ENCODE results near the gene CYB5R2. TPM values are rescaled to one million over a fixed set of nuclear protein-coding genes. Genes with fewer than 3 reads are reported as not detected.

CYB5R2 gene
- total RNA-seq, 2 experiments from 2014 or later, result 1.8 TPM

DNA sequence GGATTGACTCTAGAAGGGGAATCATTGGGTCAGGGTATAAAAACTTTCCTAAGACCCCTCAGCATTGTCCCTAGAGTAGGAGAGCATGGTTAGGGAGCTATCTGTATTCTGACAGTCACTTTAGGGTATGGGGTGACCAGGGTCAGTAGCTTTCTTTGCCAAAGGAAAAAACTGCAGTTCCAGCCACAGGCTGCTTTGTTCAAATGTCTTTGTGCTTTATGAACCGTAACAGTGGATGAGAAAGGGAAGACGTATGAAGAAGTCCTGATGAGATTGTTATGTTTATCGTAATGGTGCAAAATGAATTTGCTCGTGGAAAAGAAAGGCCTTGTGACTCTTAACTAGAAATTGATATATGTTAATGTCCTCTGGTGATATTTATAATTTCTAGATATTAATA lies 30.0 kb downstream of the CYB5R2 start:
- no peak overlapping the region for H3K27ac Mint-ChIP-seq
- H3K4me1 Mint-ChIP-seq, result peaks cover 2% of the 10 kb centered on the region
- H3K4me3 Mint-ChIP-seq, result no peak overlapping the region
- no peaks in the 10 kb centered on the region for H3K27me3 Mint-ChIP-seq
- ChIA-PET POLR2A (no interaction called here), CTCF (interaction anchor here (1.1 to 1.6 kb wide), 2 partner anchors 22 to 131 kb away, joined by 3 to 5 read pairs; no protein-coding TSS in a partner anchor)
- H3K36me3 Mint-ChIP-seq (ENCODE audit: low read depth), result peaks cover 11% of the 10 kb centered on the region
- no peaks in the 10 kb centered on the region for H3K9me3 Mint-ChIP-seq
- DNase-seq, result no peak

DNA sequence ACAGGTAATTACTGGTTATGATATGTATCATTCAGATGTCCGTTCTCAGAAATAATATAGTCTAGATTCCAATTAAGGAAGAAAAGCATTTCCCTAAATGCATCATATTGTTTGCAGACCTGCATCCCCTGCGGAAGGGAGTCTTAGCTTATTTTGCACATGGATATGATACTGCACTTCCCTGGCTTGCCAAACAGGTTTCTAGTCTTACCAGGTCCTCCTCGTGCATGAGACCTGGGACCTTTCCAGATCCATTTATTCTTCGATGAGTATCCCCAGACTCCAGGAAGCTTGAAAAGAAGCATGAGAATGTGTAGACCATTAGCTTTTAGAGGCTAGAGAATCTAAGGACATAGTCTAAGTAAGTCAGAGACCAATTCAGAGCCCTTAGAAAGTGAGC lies 30.6 kb downstream of the CYB5R2 start:
- no peak overlapping the region for H3K4me3 Mint-ChIP-seq
- ChIA-PET POLR2A (no interaction called here), CTCF (interaction anchor here (1.1 to 1.6 kb wide), 2 partner anchors 23 to 130 kb away, joined by 3 to 5 read pairs; no protein-coding TSS in a partner anchor)
- H3K36me3 Mint-ChIP-seq (ENCODE audit: low read depth), result peaks cover 11% of the 10 kb centered on the region
- no peak for DNase-seq
- no peak overlapping the region for H3K27ac Mint-ChIP-seq
- no peaks in the 10 kb centered on the region for H3K9me3 Mint-ChIP-seq
- peaks cover 2% of the 10 kb centered on the region for H3K4me1 Mint-ChIP-seq
- H3K27me3 Mint-ChIP-seq, result no peaks in the 10 kb centered on the region

DNA sequence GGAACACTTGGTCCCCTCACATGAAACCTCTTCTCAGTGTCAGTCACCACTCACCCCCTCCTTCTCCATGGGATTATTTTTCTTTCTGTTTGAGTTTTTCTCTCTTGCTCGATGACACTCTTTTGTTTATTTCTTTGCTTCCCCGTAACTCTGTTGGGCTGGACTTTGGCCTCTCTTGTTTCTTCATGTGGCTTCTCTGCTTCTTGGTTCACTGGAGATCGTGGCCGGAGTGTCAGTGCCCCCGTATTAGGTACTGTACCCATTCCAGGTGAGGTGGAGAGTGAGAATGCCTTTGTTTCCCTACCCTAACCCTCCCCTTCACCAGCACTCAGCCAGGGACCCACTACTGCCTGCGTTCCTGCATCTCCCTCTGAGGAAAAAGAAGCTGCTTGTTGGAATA lies 32.5 kb downstream of the CYB5R2 start:
- H3K4me1 Mint-ChIP-seq, result peaks cover 2% of the 10 kb centered on the region
- CTCF ChIA-PET, result no interaction called here
- no peak for DNase-seq
- H3K36me3 Mint-ChIP-seq (ENCODE audit: low read depth), result peaks cover 11% of the 10 kb centered on the region
- no peaks in the 10 kb centered on the region for H3K9me3 Mint-ChIP-seq
- no peaks in the 10 kb centered on the region for H3K27me3 Mint-ChIP-seq
- H3K27ac Mint-ChIP-seq, result no peak overlapping the region
- POLR2A ChIA-PET, result no interaction called here
- H3K4me3 Mint-ChIP-seq, result no peak overlapping the region

GRCh38 chr11:7639643-7640025 lies 33.7 kb downstream of the CYB5R2 start:
- no peak overlapping the region for H3K4me3 Mint-ChIP-seq
- DNase-seq, result no peak
- no peaks in the 10 kb centered on the region for H3K9me3 Mint-ChIP-seq
- CTCF ChIA-PET, result interaction anchor here (0.9 kb wide), 1 partner anchor 126 kb away, joined by 3 read pairs; the partner anchor contains the start of gene PPFIBP2
- H3K4me1 Mint-ChIP-seq, result peaks cover 2% of the 10 kb centered on the region
- H3K27me3 Mint-ChIP-seq, result no peaks in the 10 kb centered on the region
- H3K27ac Mint-ChIP-seq, result no peak overlapping the region
- H3K36me3 Mint-ChIP-seq (ENCODE audit: low read depth), result peaks cover 13% of the 10 kb centered on the region
- POLR2A ChIA-PET, result no interaction called here

DNA sequence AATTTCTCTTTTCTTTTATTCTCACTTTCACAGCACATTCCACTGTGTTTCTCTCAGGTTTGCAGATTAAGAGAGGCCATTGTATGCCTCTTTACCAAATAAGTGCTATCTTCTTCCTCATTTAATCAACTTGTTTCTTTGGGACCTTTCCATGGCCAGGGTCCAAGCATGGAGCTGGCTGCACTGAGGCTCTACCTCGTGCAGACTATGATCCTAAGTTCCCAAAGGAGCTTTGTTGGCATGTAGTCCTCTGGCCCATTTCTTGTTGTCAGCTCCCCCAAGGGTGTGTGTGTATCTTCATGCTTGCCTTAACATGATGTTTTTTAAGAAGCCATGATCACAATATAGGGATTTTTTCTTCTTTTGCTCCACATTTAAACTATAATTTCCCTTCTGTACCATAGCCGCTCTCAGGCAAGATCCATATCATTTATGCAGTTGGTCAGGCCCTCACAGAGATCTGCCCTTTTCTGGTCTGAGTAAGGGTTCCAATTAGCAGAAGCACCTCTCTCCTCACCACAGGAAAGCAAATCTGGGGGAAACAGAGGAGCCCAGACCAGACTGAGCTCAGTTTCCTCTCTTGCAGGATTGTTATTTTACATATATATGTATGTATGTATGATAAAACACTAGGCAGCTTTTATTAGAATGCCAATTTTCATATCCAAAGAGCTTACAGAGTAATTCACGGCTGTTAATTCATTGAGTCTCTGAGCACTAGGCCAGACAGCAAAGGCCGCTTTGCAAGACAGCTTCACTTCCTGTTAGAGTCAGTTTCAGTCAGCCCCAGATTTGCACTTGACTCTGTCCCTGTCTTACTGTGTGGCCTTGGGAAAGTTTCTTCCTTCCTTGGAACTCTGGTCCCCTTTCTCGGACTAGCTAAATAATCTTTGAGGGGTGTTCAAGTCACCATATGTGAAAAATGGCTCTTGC lies 34.3 kb downstream of the CYB5R2 start:
- Mint-ChIP-seq H3K9me3 (no peaks in the 10 kb centered on the region), H3K4me1 (peaks cover 2% of the 10 kb centered on the region), H3K27me3 (no peaks in the 10 kb centered on the region), H3K36me3 (ENCODE audit: low read depth) (peaks cover 16% of the 10 kb centered on the region), H3K4me3 (no peak overlapping the region), H3K27ac (no peak overlapping the region)
- ChIA-PET POLR2A (no interaction called here), CTCF (interaction anchor here (0.9 to 1.4 kb wide), 2 partner anchors 26 to 126 kb away, joined by 3 read pairs; partner anchors contain the start of gene PPFIBP2)
- DNase-seq, result no peak

DNA sequence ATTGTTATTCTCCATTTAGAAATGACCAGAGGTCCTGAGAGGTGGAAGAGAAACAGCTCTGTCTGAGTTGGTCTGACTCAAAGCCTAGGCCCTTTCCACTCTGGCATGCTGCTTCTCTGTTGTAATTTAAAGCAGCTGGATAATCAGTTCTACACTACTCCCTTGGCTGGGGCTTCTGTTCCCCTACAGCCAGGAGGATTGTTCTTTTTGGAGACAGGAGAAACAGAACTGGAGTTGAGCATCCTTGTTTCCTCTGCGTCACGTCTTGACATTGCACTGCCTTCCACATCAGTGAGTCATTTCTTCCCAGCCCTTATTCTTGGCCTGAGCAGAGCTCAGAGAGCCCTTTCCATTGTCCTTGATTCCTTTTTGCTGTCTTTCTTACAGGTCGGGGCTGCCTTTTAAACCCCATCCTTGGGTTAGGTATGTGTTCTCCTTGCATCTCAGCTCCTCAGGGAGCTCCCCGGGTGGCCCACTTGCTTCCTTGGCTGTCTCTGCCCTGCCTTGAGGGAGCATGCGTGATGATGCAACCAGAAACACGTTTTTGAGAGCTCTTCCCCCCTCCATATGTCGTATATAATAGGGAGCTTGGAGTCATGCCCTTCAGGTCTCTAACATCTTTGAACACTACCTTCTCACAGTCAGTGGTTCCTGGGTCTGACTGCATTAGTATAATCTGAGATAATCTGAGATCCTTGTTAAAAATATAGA lies 35.7 kb downstream of the CYB5R2 start:
- H3K27ac Mint-ChIP-seq, result no peak overlapping the region
- no peak overlapping the region for H3K4me3 Mint-ChIP-seq
- peaks cover 16% of the 10 kb centered on the region for H3K36me3 Mint-ChIP-seq (ENCODE audit: low read depth)
- no peaks in the 10 kb centered on the region for H3K27me3 Mint-ChIP-seq
- peaks cover 2% of the 10 kb centered on the region for H3K4me1 Mint-ChIP-seq
- no peak for DNase-seq
- ChIA-PET POLR2A (no interaction called here), CTCF (interaction anchor here (1.4 kb wide), 1 partner anchor 28 kb away, joined by 3 read pairs; no protein-coding TSS in a partner anchor)
- no peaks in the 10 kb centered on the region for H3K9me3 Mint-ChIP-seq

DNA sequence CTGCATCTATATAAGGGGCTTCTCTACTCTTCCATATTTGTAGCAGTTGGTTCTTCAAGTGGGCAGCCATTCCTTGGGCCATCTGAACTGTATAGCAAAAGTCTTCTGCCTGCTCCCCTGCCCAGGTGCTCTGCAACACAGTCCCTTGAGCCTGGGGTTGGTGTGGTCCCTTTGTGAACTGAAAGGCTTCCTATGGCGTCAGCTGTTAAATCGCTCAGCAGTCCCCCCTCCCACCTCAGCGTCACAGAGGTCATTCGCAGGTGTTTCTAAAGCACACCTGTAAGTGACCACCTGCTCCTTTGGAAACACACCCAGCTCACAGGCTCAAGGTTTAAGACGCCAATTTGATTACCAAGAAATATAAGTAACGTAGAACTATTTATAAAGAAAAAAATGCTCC lies 37.0 kb downstream of the CYB5R2 start:
- H3K36me3 Mint-ChIP-seq (ENCODE audit: low read depth), result peaks cover 11% of the 10 kb centered on the region
- H3K4me1 Mint-ChIP-seq, result peaks cover 2% of the 10 kb centered on the region
- POLR2A ChIA-PET, result no interaction called here
- H3K9me3 Mint-ChIP-seq, result no peaks in the 10 kb centered on the region
- CTCF ChIA-PET, result no interaction called here
- no peak for DNase-seq
- H3K27me3 Mint-ChIP-seq, result no peaks in the 10 kb centered on the region
- H3K27ac Mint-ChIP-seq, result no peak overlapping the region
- H3K4me3 Mint-ChIP-seq, result no peak overlapping the region

DNA sequence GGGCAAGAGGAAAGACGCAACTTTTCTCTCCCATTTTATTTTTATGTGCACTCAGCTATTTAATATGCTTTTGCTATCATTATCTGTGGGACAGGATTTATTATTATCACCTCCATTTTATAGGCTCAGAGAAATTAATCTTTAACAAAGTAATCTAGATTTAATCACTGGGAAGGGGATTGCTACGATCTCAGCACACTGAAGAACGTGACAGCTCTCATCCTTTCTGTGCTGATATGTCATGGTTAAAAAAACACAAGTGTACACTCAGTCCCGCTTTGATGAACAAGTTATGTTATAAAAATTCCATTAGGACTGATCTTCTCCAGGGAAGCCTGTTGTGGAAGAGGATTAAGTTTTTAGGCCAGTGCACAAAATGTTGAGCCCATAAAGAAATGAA lies 37.6 kb downstream of the CYB5R2 start:
- Mint-ChIP-seq H3K36me3 (ENCODE audit: low read depth) (peaks cover 11% of the 10 kb centered on the region), H3K4me1 (peaks cover 2% of the 10 kb centered on the region), H3K27me3 (no peaks in the 10 kb centered on the region), H3K27ac (no peak overlapping the region), H3K4me3 (no peak overlapping the region), H3K9me3 (no peaks in the 10 kb centered on the region)
- ChIA-PET CTCF (no interaction called here), POLR2A (no interaction called here)
- DNase-seq, result no peak

- CTCF ChIA-PET, result no interaction called here
Observed at GRCh38 chr11:7635137-7635536, 38.2 kb downstream of the CYB5R2 start.

GRCh38 chr11:7632211-7632610 lies 41.1 kb downstream of the CYB5R2 start:
- H3K27ac Mint-ChIP-seq, result no peak overlapping the region
- CTCF ChIA-PET, result no interaction called here
- no peaks in the 10 kb centered on the region for H3K9me3 Mint-ChIP-seq
- H3K4me3 Mint-ChIP-seq, result no peak overlapping the region
- H3K4me1 Mint-ChIP-seq, result no peaks in the 10 kb centered on the region
- DNase-seq, result no peak
- no peaks in the 10 kb centered on the region for H3K27me3 Mint-ChIP-seq
- peaks cover 11% of the 10 kb centered on the region for H3K36me3 Mint-ChIP-seq (ENCODE audit: low read depth)
- POLR2A ChIA-PET, result no interaction called here

More at GRCh38 chr11:7635137-7635536, 38.2 kb downstream of the CYB5R2 start:
- peaks cover 11% of the 10 kb centered on the region for H3K36me3 Mint-ChIP-seq (ENCODE audit: low read depth)
- POLR2A ChIA-PET, result no interaction called here
- no peak overlapping the region for H3K27ac Mint-ChIP-seq
- peaks cover 2% of the 10 kb centered on the region for H3K4me1 Mint-ChIP-seq
- DNase-seq, result no peak
- no peaks in the 10 kb centered on the region for H3K27me3 Mint-ChIP-seq
- no peak overlapping the region for H3K4me3 Mint-ChIP-seq
- H3K9me3 Mint-ChIP-seq, result no peaks in the 10 kb centered on the region

GRCh38 chr11:7630002-7630401 lies 43.3 kb downstream of the CYB5R2 start:
- no peak for DNase-seq
- no peak overlapping the region for H3K4me3 Mint-ChIP-seq
- POLR2A ChIA-PET, result no interaction called here
- H3K27me3 Mint-ChIP-seq, result no peaks in the 10 kb centered on the region
- peaks cover 11% of the 10 kb centered on the region for H3K36me3 Mint-ChIP-seq (ENCODE audit: low read depth)
- H3K4me1 Mint-ChIP-seq, result no peaks in the 10 kb centered on the region
- CTCF ChIA-PET, result interaction anchor here (1.5 kb wide), 1 partner anchor 117 kb away, joined by 8 read pairs; the partner anchor contains the start of gene PPFIBP2
- no peaks in the 10 kb centered on the region for H3K9me3 Mint-ChIP-seq
- H3K27ac Mint-ChIP-seq, result no peak overlapping the region

DNA sequence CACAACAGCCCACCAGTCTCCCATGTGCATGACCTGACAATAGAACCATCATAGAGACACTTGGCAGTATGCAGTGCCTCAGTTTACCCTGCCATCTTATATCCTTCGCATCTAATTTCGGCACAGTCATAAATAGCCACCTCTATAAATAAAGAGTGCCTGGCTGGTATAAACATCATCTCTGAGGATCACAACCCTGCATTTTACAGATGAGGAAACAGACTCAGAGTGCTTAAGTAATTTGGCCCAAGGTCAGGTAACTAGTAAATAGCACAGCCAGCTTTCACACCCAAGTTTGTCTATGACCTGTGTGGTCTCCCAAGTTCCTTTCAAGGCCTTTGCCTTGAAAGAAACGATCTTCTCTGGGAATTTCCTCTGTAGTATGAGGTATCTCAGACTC lies 44.6 kb downstream of the CYB5R2 start:
- Mint-ChIP-seq H3K4me1 (no peaks in the 10 kb centered on the region), H3K27ac (no peak overlapping the region), H3K9me3 (no peaks in the 10 kb centered on the region), H3K4me3 (no peak overlapping the region), H3K36me3 (ENCODE audit: low read depth) (peaks cover 5% of the 10 kb centered on the region), H3K27me3 (no peaks in the 10 kb centered on the region)
- ChIA-PET POLR2A (interaction anchor here (1.4 kb wide), 1 partner anchor 102 kb away, joined by 4 read pairs; no protein-coding TSS in a partner anchor), CTCF (interaction anchor here (1.5 kb wide), 1 partner anchor 116 kb away, joined by 8 read pairs; the partner anchor contains the start of gene PPFIBP2)
- no peak for DNase-seq

GRCh38 chr11:7622721-7623120 lies 50.6 kb downstream of the CYB5R2 start:
- H3K4me1 Mint-ChIP-seq, result no peaks in the 10 kb centered on the region
- ChIA-PET POLR2A (no interaction called here), CTCF (interaction anchor here (0.7 kb wide), 1 partner anchor 110 kb away, joined by 3 read pairs; no protein-coding TSS in a partner anchor)
- no peaks in the 10 kb centered on the region for H3K9me3 Mint-ChIP-seq
- no peak overlapping the region for H3K27ac Mint-ChIP-seq
- H3K27me3 Mint-ChIP-seq, result no peaks in the 10 kb centered on the region
- no peak for DNase-seq
- no peaks in the 10 kb centered on the region for H3K36me3 Mint-ChIP-seq (ENCODE audit: low read depth)
- H3K4me3 Mint-ChIP-seq, result no peak overlapping the region

All from activated CD4-positive, alpha-beta memory T cell treated with anti-CD3 and anti-CD28 coated beads, Interleukin-2, amount 10 ng/mL, durations not matched to agents 7 days and 5 days (primary cell).